HG02623 (cell line): ENCODE results near the gene LMOD2.

ENCODE experiments used
- ATAC-seq: cut with Tn5 transposase; IDR thresholded peaks from one replicate; pipeline ENCODE4 v1.9.1; 2021; ENCODE audit warnings: moderate library complexity; ENCODE audit not compliant: unreplicated experiment

Gene LMOD2

GRCh38 chr7:123712619-123713018 is 57.0 kb downstream of the LMOD2 start:
- no peak for ATAC-seq
